Measurements from ENCODE around the gene S100A7.
"Not testable (repeated sequence)": the region's sequence is repeated elsewhere in the genome, so short reads cannot be mapped to it uniquely, and the experiment has no call there.

S100A7 gene

DNA sequence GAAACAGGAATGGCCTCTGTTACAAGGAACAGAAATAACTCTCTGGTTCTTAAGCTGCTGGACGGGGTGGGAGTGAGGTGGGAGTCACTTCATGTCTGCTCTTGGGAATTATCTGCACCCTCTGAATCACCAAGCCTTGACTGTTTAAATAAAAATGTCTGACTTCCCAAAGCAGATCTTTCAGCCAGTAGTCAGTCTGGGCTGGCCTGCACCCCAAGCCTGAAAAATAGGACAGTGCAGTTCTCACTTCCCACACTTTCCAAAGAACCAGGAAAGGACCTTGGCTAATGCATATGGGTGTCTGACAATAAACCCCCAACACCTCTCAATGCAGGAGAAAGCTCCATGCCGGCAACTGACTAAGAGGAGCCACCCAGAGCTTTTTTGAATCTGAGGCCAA lies 796 bp downstream of the S100A7 start:
- TF ChIP-seq CTCF (IDR thresholded peaks at IDR 0.05; ENCODE audit: unreplicated experiment in 3 of 3): no peak
- H3K27ac Mint-ChIP-seq: no peak overlapping the region
- no peaks in the 10 kb centered on the region for H3K4me1 Mint-ChIP-seq
- no peaks in the 10 kb centered on the region for H3K36me3 Mint-ChIP-seq (ENCODE audit: low read depth)
- H3K27me3 Mint-ChIP-seq (ENCODE audit: low read depth): peaks cover 54% of the 10 kb centered on the region
- H3K9me3 Mint-ChIP-seq: no peaks in the 10 kb centered on the region
- H3K4me3 Mint-ChIP-seq: no peak overlapping the region

DNA sequence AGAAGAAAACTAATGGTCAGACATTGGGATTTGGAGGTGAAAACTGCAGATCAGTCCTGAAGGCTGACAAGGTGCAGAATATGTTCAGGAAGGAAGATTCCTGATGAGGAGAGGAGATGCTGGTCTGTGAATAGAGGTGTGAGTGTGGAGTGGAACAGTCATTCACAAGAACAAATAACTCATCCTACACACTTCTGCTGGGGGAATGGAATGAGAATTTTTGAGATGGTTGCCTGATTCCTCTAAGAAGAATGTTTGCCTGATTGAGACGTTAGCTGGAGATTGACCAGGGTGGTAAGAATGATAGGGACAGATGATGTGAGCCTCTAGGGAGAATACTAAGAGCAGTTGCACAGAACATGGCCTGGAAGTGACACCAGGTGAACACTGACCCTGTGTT lies 4.1 kb downstream of the S100A7 start:
- Mint-ChIP-seq H3K27me3 (ENCODE audit: low read depth) (peaks cover 28% of the 10 kb centered on the region), H3K4me1 (no peaks in the 10 kb centered on the region), H3K9me3 (no peaks in the 10 kb centered on the region), H3K4me3 (no peak overlapping the region), H3K27ac (no peak overlapping the region), H3K36me3 (ENCODE audit: low read depth) (no peaks in the 10 kb centered on the region)
- TF ChIP-seq CTCF (IDR thresholded peaks at IDR 0.05; ENCODE audit: unreplicated experiment in 3 of 3): no peak

GRCh38 chr1:153448851-153449250 lies 11.6 kb downstream of the S100A7 start:
- H3K27me3 Mint-ChIP-seq (ENCODE audit: low read depth); H3K36me3 Mint-ChIP-seq (ENCODE audit: low read depth); H3K27ac Mint-ChIP-seq; H3K9me3 Mint-ChIP-seq; H3K4me1 Mint-ChIP-seq; H3K4me3 Mint-ChIP-seq: not testable (repeated sequence)

DNA sequence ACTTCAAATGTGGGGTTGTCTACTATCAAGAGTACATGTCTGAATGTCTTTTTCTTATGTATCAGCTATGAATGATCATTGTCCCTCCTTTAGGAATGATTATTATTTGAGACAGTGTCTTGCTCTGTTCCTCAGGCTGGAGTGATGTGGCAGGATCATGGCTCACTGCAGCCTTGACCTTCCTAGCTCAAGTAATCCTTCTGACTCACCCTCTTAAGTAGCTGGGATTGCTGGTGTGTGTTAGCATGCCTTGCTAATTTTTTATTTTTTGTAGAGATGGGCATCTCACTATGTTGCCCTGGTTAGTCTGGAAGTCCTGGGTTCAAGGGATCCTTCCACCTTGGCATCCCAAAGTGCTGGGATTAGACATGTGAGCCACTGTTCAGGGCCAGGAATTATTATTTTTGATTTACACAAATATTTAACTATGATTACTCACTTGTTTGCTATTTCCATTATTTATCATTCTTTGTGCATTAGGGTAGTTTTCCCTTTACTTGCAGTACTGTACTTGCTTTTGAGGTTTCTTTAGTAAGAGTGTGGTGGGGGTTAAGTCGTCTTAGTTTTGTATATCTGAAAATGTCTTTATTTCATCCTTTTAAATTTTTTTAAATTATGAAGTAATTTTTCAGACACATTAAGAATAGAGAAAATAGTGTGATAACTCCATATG lies 12.8 kb downstream of the S100A7 start:
- no peak overlapping the region for H3K4me3 Mint-ChIP-seq
- no peaks in the 10 kb centered on the region for H3K36me3 Mint-ChIP-seq (ENCODE audit: low read depth)
- H3K9me3 Mint-ChIP-seq: no peaks in the 10 kb centered on the region
- no peaks in the 10 kb centered on the region for H3K4me1 Mint-ChIP-seq
- H3K27me3 Mint-ChIP-seq (ENCODE audit: low read depth): peaks cover 8% of the 10 kb centered on the region
- no peak overlapping the region for H3K27ac Mint-ChIP-seq
- TF ChIP-seq CTCF (IDR thresholded peaks at IDR 0.05; ENCODE audit: unreplicated experiment in 3 of 3): no peak

- no peak overlapping the region for H3K27ac Mint-ChIP-seq
- no peak overlapping the region for H3K4me3 Mint-ChIP-seq
- no peaks in the 10 kb centered on the region for H3K4me1 Mint-ChIP-seq
- no peaks in the 10 kb centered on the region for H3K36me3 Mint-ChIP-seq (ENCODE audit: low read depth)
- H3K9me3 Mint-ChIP-seq: no peaks in the 10 kb centered on the region
- H3K27me3 Mint-ChIP-seq (ENCODE audit: low read depth): peaks cover 8% of the 10 kb centered on the region
- TF ChIP-seq CTCF (IDR thresholded peaks at IDR 0.05; ENCODE audit: unreplicated experiment in 3 of 3): no peak
Observed at GRCh38 chr1:153444078-153444477, 16.4 kb downstream of the S100A7 start.

- no peaks in the 10 kb centered on the region for H3K9me3 Mint-ChIP-seq
- H3K4me1 Mint-ChIP-seq: no peaks in the 10 kb centered on the region
- no peak overlapping the region for H3K27ac Mint-ChIP-seq
- peaks cover 8% of the 10 kb centered on the region for H3K27me3 Mint-ChIP-seq (ENCODE audit: low read depth)
- H3K36me3 Mint-ChIP-seq (ENCODE audit: low read depth): no peaks in the 10 kb centered on the region
- H3K4me3 Mint-ChIP-seq: no peak overlapping the region
- TF ChIP-seq CTCF (IDR thresholded peaks at IDR 0.05; ENCODE audit: unreplicated experiment in 3 of 3): no peak
Observed at GRCh38 chr1:153443486-153443885, 17.0 kb downstream of the S100A7 start.

All from nephron (organoid).